Transverse colon (tissue), 3 donors: ENCODE results near the gene FTCDNL1.

ENCODE experiments used
- POLR2A ChIP-seq: fragments of 450-650 bp; IDR thresholded peaks from one replicate; pipeline ENCODE4 v1.6.1; 2016; ENCODE audit warnings: antibody characterized with exemption, mild to moderate bottlenecking, moderate library complexity
- TF ChIP-seq, protein P1 (sequence below), 5 experiments: fragments of 200-600 bp in 3 of 5; fragments of 450-650 bp in 2 of 5; sonication (generic) in 3 of 5; IDR thresholded peaks; 1 replicate in 2 of 5; 2 replicates in 3 of 5; pipeline ENCODE4 v1.5.1; 2016 to 2017; ENCODE audit warnings: antibody characterized with exemption in 5 of 5, inconsistent platforms in 3 of 5, mild to moderate bottlenecking in 2 of 5, moderate library complexity in 1 of 5

DNA sequence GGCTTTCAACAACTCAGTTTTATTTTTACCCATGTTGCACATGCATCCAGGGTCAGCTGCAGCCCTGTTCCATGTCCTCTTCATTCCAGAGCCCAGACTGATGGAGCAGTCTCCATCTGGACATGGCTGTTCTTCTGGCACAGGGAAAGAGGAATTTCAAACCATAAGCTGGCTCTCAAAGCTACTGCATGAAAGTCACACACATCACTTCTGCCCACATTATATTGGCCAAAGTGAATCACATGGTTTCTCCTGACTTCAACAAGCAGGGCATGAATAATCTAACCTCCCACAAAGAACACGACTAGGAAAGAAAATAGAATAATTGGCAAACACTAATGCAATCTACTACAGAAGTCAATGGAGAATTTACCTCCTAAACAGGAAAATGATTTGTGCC, 94.2 kb downstream of the FTCDNL1 start:
- TF ChIP-seq, protein P1, sequence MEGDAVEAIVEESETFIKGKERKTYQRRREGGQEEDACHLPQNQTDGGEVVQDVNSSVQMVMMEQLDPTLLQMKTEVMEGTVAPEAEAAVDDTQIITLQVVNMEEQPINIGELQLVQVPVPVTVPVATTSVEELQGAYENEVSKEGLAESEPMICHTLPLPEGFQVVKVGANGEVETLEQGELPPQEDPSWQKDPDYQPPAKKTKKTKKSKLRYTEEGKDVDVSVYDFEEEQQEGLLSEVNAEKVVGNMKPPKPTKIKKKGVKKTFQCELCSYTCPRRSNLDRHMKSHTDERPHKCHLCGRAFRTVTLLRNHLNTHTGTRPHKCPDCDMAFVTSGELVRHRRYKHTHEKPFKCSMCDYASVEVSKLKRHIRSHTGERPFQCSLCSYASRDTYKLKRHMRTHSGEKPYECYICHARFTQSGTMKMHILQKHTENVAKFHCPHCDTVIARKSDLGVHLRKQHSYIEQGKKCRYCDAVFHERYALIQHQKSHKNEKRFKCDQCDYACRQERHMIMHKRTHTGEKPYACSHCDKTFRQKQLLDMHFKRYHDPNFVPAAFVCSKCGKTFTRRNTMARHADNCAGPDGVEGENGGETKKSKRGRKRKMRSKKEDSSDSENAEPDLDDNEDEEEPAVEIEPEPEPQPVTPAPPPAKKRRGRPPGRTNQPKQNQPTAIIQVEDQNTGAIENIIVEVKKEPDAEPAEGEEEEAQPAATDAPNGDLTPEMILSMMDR (IDR thresholded peaks at IDR 0.05): no peak
- no peak for TF ChIP-seq POLR2A
